ENCODE data around the gene FBN1.

Gene FBN1

DNA sequence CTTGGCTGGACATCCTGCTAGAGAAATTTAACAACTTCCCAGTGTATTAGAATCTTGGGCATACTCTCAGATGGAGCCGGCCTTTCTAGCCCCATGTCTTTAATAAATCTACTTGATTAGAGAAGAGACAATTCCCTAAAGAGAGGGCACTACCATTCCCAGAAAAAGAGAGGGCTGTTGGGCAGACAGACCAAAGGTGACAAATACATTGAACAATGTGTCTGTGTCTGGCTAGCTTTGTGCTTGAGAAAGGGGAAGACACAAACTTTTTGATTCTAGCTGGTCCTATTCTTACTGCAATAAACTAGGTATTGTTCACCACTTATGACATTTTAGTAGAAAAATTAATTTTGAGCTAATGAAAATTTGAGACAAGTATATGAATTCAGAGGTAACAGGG lies 256.6 kb downstream of the FBN1 start:
- no peak for DNase-seq

DNA sequence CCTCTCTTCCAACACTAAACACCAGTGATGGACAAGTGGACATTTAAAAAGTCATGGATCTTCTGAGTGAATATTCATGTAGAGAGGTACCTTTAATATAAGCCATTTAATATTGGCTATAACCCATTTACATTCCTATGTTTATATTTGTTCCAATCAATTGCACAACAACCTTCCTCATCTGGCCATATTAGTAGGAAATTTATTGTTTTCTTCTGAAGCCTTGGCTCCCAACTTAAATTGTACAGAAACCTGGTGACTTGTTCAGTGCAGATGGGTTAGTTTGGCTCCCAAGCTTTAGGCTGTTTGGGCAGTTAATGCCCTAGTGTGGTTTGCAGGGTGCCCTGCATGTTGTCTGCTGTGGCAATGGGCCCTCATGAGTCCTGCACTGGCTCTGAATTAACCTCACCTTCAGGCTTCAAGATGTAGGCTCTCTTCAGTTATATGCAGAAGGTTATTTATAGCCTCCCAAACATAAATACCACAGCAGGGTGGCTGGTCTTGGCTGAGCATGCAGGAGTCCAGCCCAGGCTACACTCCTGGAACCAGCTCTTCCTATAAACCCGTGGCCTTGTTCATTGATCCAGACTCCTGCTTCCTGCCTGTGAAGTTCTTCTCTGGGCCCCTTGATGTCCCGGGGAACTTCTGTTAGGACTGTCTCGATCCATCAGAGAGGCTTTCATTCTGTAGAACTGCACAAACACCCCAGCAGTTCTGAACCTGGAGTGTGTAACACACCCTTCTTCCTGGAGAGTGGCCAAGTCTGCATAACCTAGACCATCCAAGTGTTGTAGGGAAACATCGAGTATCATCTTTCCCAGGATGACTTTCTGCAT lies 257.3 kb downstream of the FBN1 start:
- no peak for DNase-seq

DNA sequence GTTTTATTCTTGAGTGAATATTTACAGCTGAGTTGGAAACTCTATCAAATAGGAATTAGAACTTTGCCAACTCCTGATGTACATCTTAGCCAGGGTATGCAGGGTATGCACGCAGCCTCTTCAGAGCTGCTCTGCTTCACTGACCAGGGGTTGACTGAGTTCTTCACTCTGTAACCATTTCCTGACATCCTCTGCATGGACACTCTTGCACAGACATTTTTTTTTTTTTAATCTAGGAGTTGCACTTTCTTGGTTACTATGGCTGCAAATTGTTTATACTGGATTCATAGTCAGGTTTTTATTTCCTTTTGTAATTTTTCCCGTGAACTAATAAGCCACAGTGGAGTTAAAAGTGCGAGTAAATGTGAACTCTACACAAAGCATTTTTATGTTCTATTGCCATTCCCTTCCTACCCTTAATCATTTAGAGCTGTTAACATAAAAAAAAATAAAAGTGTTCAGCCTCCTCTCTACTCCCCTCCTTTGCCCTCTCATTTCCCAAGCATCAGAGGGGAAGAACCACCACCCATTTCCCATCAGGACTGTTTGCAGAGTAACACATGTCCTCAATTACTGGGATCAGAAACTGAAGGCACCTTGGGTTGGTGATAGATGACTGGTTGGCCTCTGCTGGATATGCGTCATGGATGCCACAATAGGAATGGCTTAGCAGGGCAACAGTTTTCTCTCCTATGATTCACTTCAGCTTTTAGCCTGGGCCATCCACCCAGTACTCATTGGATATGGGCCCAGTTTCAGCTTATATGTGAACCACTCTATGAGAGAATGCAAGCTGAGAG lies 260.3 kb downstream of the FBN1 start:
- no peak for DNase-seq

DNA sequence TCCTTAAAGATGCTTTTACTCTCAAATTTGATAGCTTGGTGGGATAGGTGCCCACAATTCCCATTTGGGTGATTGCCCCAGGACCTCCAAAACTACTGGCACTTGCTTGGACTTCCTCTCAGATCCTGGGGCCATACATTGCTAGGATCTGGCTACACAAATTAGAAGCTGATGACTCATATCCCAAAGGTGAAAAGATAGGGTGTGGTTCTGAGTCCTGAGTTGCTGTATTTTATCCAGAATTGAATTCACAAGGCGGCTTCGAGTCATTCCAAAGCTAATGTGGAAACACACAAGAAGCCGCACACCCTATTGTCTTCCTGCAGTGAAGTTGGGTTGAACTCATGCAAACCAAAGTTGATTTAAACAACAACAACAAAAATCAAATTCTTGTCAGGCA lies 260.9 kb downstream of the FBN1 start:
- no peak for DNase-seq

DNA sequence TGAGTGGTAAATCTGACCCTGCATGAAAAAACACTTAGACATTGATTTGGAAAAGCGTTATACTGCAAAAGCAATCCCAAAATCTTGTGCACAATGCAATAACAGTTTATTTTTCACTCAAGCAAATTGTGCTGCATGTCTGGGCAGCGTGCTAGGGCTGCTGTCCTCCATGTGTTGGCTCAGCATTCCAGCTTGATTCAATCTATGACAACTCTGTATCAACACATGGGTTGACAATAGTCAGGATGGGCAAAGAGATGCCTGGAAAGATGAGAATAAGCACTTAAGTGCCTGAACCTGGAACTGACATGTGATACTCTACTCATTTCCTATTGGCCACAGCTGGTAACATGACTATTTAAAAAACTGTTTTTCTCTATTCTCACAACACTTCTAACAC lies 262.5 kb downstream of the FBN1 start:
- DNase-seq: no peak

DNA sequence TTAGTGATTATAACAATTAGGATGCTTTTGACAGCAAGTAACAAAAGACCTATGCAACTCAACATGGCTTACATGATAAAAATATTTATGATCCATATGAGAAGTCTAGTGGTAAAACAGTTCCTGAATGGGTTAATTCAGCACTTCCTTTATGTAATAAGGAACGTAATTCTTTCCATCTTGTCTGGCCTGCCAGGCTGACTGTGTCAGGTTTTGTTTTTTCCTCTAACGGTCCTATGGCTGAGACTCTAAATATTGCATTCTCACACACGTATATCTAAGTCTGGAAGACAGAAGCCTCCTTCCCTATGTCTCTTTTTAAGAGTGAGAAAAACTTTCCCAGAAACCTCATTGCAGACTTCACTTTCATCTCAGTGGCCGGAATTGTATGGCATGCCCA lies 263.6 kb downstream of the FBN1 start:
- DNase-seq: no peak

DNA sequence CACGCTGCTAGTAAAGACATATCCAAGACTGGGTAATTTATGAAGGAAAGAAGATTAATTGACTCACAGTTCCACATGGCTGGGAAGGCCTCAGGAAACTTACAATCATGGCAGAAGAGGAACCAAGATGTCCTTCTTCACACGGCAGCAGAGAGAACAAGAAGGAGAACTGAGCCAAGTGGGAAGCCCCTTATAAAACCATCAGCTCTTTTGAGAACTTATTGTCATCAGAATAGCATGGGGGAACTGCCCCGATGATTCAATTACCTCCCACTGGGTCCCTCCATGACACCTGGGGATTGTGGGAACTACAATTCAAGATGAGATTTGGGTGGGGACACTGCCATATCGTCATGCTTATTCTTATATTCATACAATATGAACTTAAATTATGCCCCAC lies 265.3 kb downstream of the FBN1 start:
- DNase-seq: no peak

DNA sequence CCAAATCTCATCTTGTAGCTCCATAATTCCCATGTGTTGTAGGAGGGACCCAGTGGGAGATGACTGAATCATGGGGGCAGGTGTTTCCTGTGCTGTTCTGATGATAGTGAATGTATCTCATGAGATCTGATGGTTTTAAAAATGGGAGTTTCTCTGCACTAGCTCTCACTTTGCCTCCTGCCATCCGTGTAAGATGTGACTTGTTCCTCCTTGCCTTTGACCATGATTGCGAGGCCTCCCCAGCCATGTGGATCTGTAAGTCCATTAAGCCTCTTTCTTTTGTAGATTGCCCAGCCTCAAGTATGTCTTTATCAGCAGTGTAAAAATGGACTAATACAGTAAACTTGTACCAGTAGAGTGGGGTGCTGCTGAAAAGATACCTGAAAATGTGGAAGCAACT lies 269.7 kb downstream of the FBN1 start:
- no peak for DNase-seq

DNA sequence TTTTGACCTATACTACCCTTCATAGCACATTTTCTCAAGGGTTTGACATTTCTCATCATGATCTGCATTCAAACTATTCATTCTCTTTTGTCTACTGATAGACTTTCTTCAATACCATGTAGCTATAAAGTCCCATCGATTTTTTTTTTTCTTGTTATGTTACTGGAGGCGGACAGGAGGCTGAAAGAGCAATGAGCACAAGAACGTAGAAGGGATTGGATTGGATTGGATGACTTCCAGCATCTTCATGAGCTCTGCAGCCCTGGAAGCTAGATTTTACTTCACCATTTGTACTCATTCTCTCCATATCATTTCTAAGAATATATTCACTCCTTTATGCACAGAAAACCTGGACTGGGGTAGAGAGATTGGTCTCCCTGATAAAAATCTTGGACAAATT lies 271.0 kb downstream of the FBN1 start:
- no peak for DNase-seq

DNA sequence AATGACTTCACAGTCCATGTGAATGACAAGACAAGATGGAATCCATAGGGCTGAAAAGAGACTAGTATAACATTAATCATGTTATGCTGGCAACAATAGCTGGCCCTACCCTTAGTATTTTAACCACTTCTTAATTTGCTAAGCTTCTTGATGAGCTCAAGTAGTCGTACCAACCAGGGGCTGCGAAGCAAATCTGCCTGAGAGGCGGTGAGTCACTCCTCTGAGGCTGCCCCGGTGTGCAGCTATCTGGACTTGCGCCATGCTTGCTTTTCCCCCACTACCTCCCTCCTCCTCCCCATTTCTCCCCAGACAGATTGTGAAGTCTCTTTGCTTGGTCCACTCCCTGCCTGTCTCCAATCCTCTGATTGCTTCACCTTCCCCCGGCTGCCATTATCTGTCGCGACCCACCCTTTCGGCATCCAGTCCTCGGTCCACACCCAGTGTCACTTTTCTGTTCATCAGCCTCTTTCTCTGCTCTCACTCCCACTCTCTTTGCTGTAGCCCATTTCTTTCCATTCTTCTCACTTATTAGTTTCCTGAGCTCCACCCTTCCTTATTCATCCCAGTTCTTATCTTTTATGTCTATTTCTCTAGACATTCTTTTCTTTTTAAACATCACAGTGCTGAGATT lies 271.6 kb downstream of the FBN1 start:
- no peak for DNase-seq

DNA sequence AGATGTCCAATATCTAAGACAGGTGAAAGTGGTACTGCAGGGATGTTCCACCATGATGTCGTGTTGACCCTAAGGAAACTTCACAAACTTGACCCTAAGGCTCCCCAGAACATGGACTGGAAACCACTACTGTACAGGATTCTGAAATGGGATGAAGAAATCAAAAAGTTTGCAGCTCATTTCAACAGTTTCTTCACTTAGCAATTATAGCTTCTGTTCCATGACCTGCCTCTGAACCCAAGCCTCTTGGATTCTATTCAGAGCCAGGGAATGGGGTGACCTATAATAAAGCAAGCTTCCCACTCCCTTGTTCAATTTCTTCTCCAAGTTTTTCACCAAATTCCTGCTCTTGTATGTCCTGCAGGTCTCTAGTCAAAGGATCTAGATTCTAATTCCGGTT lies 273.5 kb downstream of the FBN1 start:
- DNase-seq: no peak

DNA sequence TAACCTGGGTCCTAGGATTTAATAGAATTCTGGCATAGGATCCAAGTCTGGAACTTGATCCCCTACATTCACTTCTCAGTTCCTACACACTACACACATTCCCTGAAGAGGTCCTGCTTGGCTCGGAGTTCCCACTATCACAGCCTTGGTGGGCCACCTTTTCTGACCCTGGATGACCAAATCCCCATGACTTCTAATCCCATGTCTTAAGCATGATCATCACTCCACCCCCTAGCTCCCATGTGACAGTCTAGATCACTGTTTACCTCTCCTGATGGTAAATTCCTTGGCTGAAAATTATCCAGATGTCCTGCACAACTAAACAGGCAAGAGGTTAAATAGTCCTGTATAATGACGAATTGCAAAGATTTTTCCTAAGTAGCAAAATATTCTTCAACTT lies 274.0 kb downstream of the FBN1 start:
- DNase-seq: no peak

DNA sequence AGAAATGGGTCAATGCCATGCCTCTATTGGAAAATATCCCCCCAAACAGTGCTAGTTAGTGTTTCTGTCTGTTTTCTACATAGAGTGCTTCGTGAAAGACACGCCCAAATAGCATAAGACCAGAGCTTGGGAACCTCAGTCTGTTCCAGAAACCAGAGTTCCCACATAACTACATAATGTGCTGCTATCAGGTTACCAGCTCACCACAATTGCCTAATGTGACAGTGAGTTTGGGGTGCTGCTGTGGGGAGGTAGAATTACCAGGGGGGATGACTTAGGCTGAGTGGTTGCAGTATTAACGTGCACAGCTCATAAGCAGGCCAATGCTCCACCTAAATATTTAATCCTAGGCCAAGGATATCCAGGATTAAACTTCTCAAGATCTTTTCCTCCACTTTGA lies 275.0 kb downstream of the FBN1 start:
- DNase-seq: no peak

DNA sequence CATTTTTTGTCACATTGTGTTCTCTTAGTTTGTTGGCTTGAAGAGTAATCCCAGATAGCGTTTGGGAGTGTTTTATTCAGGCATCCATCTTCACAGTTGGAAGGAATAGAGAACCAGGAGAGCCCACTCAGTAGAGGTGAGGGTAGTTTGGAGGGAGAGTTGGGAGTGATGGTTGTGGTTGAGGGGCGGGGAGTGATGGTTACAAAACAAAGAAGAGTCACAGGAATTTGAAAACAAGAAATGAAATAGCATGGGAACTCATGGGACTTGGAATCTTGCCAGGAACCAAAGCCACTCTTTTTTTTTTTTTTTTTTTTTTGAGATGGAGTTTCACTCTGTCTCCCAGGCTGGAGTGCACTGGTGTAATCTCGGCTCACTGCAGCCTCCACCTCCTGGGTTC lies 278.0 kb downstream of the FBN1 start:
- DNase-seq: no peak

DNA sequence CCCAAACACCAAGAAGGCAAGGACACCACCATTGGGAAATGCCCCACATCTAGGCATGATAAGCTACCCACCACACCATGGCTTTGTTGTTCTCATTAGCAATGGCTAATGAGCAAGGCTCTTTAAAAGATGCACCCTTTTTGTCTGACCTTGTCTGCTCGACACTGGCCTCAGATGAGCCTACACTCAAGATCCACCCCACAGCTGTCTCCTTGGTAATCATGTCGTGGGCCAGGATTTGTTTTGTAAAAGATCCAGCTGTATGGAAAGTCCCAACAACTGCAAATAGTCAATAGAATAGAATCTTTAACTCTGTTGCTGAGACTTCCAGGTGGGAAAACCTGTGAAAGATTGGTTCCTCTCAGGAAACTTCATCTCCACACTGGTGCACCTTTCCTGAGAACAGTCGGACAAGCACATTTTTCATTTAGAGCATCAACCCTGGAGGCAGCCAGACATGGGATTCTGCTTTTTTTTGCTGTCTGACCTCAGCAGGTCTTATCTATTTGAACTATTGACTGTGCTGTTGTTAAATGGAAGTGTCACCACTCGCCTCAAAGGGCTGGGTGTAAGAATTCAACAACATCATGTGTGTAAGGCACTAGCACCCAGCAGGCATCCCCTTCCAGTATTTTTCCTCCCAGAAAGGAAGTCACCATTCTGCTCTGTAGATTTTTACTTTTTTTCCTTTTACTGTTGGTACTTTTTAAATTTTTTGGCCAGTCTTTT lies 278.8 kb downstream of the FBN1 start:
- no peak for DNase-seq

DNA sequence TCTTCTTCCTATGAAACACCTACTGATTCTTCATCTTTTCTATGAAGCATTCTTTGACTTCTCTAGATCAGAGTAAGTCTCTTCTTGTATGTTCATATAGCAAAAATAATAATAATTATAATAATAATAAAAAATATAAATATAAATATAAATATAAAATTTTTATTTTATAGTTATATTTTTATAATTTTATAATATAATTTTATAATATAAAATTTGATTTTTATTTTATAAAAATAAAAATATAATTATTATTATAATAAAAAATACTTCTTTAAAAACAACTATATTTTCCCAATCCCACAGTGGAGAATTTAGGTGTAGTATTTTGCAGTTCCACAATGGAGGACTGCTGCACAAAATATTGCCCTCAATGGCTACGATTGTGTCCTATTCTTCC lies 279.9 kb downstream of the FBN1 start:
- no peak for DNase-seq

DNA sequence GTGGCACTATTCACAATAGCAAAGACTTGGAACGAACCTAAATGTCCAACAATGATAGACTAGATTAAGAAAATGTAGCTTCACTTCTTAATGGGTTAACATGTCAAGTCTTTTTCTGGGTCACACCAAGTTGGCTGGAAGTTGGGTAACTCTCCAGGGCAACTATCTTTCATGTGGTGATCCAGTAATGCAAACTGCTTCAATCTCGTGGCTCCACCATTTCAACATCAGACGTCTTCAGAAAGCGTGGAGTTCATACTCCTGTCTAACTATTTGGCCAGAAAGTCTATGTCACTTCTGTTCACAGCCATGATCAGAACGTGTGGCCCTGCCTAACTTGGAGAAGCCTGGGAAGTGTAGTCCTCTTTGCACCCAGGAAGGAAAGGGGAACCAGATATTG lies 282.0 kb downstream of the FBN1 start:
- no peak for DNase-seq

DNA sequence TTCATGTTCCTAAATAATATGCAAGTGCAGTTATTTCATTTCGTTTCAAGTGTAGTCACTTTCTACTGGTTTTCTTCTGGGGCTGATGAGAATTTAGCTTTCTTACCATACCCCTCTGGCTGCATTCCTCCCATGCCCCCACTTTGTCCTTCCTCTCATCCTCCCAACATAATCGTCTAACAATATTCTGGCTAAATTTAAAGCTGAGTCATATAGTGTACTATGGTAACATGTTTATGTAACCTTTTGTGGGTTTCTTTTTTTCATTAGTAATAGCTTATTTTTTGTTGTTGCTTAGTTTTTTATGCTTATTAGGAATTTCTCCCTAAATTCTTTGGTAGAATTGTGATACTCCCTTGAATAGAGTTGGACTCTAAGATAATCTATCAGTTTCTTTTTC lies 283.8 kb downstream of the FBN1 start:
- DNase-seq: no peak

DNA sequence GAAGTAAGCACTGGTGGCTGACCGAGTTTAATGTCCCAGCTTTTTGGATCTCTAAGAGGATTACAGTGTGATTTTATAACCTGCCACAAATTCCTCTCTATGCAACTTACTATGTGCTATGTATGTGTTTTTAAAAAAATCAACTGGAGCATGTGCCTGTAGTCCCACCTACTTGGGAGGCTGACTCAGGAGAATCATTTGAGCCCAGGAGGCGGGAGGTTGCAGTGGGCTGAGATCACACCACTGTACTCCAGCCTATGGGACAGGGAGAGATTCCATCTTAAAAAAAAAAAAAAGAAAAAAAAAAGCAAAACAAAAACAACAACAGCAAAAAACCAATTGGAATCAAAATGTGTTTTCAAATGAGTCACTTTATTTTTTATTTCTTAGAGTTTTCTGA lies 284.7 kb downstream of the FBN1 start:
- DNase-seq: no peak

Measured in NCI-H1694 (cell line).